DMS53 treated with DMSO at 0.1 percent for 48 hours (cell line): ENCODE data around the gene SLC25A42.

Experiments used
- DNase-seq: peaks from one replicate; lab custom pipeline; 2025; ENCODE audit not compliant: unreplicated experiment; lab: John Stamatoyannopoulos, UW

Gene SLC25A42

DNA sequence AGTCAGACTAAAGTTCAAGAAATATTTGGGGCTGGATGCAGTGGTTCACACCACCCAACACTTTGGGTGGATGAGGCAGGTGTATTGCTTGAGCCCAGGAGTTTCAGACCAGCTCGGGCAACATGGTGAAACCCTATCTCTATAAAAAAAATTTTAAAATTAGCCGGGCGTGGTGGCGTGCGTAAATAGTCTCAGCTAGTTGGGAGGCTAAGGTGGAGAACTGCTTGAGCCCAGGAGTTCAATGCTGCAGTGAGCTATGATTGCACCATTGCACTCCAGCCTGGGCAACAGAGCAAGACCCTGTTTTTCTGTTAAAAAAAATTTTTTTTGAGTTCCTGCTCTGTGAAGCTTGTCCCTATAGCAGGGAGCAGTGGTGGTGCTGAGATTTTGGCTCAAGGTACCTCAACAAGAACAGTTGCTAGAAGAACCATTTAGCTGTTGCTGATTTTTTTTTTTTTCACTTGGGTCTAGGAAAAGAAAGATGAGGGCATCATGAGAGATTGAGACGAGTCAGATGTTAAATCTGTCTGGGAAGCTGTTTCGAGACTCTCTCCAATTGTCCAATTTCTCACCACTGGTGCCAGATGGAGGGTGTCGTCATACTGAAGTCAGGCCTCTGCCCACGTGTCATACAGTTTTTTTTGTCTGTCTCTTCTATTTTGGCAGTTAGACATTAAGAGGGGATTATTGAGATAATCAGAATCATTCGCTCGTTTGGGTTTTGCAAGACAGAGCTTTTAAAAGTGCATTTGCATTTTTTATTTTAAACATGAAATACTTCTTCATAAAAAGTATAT is 3.7 kb downstream of the SLC25A42 start:
- no peak for DNase-seq

- no peak for DNase-seq
Observed at GRCh38 chr19:19068659-19069654, 5.2 kb downstream of the SLC25A42 start.

DNA sequence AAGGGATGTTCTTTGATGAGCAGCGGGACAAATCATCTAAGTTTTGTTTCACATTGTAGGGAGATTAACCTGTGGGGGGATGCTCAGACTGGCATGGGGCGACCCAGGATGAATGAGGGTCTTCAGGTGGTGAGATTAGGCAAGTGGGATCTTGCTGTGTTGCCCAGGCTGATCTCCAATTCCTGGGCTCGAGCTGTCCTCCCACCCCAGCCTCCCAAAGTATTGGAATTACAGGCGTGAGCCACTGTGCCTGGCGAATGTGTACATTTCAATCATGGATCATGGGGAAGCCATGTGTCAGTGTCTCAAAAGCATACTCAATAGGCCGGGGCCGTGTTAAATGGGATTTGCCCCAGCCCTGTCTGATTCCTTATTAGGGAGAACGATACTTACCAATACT is 8.1 kb downstream of the SLC25A42 start:
- DNase-seq, result no peak

DNA sequence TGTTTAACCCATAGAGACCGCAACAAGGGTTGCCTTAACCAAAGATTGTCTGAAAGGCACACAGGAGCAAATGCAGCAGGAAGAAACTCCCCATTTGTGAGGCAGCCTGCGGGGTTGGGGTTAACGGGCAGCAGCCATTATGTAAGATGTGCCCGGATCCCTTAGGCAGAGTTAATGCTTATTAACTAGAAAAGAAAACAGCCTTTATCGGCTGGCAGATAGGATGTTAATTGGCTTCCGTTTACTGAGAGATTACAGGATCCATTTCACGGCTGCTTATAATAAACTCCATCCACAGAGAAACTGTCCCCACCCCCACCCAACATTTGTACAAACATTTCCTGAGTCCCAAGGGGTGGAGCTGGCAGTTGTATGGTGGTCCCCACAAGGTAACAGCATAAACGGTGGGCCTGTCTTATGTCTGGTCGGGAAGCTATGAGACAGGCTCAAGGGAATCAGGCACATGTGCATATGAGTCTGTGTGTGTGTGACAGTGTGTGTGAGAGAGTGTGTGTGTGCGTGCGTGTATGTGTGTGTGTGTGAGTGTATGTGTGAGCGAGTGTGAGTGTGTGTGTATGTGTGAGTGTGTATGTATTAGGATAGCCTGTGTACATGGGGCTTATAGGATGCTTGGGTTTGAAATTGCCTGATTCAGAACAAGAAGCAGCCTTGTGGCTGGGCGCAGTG is 10.5 kb downstream of the SLC25A42 start:
- DNase-seq, result no peak

DNA sequence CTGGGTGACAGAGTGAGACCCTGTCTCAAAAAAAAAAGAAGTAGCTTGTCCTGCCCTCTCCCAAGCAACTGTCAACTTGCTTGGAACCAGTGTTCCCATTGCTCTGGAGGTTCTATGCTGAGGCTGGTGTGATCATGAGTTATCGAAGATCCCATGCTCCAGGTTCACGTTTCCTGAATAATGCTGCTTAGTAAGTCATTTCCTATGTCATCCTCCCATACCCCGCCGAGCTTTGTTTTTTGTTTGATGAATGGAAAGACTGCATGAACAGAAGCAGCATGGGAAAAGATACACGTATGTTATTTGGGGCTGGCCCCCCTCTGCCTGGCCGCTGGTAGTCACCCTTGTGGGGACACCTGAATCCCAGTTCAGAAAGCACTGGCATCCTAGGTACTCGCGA is 11.3 kb downstream of the SLC25A42 start:
- DNase-seq, result no peak

DNA sequence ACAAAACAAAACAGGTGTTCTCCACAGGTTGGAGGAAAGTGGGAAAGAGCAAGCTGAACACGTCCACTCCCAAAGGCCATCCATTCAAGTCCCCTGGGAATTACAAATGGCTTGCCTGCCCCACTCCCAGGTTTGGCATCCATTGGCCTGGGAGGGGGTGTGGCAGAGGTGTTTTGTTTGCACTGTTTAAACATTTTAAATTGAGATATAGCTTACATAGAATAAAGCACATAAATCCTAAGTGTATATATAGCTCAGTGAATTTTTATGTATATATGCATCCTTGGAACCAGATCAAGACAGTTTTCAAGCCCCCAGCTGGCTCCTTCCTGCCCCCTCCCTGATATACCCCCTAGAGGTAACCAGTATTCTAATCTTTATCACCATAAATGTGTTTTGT is 12.7 kb downstream of the SLC25A42 start:
- no peak for DNase-seq

- DNase-seq, result no peak
Observed at GRCh38 chr19:19077103-19077502, 13.3 kb downstream of the SLC25A42 start.

DNA sequence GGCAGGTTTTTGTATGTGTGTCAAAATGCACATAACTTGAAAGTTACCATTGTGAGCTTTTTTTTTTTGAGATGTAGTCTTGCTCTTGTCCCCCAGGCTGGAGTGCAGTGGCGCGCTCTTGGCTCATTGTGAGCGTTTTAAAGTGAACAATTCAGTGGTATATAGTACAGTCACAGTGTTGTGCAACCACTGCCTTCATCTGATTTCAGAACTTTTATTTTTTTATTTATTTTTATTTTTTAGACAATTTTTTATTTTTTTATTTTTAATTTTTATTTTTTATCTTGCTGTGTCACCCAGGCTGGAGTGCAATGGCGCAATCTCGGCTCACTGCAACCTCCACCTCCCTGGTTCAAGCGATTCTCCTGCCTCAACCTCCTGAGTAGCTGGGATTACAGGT is 15.0 kb downstream of the SLC25A42 start:
- DNase-seq, result no peak

GRCh38 chr19:19079571-19079970 is 15.8 kb downstream of the SLC25A42 start:
- DNase-seq, result no peak

DNA sequence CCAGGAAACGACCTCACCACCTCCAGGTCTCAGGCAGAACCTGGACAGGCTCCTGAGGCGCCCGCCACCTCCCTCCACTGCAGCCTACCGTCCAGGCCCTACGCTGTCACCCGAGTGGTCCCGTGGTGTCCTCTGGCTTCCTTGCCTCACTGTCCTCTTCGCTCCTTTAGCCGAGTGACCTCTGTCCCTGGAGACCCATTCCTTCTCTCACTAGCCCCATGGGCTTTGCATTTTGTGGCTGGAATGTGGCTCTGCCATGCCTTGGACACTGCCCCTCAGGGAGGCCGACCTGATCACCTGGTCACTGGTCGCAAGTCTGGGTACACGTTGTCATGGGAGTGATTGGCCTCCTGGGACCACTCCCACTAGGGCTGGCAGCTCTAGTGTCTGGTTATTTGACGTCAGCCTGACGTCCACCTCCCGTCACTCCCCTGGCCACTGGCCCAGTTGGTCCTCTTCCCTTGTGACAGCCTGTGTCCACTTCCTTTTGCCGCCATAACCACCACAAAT is 17.9 kb downstream of the SLC25A42 start:
- DNase-seq, result no peak

- DNase-seq, result no peak
Observed at GRCh38 chr19:19083413-19084178, 19.8 kb downstream of the SLC25A42 start.

GRCh38 chr19:19087676-19088075 is 23.9 kb downstream of the SLC25A42 start:
- DNase-seq, result no peak

GRCh38 chr19:19094513-19094912 is 30.7 kb downstream of the SLC25A42 start:
- DNase-seq, result no peak

- no peak for DNase-seq
Observed at GRCh38 chr19:19095691-19096090, 31.9 kb downstream of the SLC25A42 start.

DNA sequence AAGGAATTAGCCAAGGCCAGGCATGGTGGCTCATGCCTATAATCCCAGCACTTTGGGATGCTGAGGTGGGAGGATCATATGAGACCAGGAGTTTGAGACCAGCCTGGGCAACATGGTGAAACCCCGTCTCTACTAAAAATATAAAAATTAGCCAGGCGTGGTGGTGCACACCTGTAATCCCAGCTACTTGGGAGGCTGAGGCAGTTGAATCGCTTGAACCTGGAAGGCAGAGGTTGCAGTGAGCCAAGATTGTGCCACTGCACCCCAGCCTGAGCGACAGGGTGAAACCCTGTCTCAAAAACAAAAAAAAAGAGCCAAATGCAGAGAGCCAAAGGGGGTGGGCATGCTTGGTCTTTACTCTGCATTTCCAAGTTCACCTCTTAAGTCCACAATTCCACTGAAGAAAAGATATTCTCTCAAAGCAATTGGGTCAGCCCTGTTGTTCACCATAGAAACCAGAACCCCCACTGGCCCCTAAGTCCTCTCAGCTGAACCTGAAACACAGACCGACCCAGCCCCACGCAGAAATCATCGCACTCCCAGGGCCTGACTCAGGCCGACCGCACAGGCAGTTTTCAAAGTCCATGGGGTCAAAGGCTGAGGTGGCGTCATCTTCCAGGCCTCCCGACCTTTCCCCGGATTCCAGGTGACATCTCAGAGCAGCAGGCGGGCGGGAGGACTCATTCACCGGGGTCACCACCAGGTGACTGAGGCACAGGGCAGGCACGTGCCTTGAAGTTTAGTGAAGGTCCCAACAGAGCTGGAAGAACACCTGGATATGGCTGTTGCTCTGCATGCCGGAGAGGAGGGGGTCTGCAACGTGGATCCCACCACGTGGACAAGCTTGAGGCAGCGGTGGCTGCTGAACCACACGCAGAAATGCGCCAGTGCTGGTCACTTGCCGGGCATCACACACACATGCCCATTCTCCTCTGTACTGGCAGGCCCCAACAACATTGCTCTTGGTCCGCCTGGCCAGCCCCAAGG is 33.1 kb downstream of the SLC25A42 start:
- no peak for DNase-seq

- DNase-seq, result no peak
Observed at GRCh38 chr19:19098084-19098702, 34.4 kb downstream of the SLC25A42 start.

- no peak for DNase-seq
Observed at GRCh38 chr19:19098703-19099632, 35.2 kb downstream of the SLC25A42 start.

GRCh38 chr19:19101540-19101939 is 37.7 kb downstream of the SLC25A42 start:
- no peak for DNase-seq
